CD4-positive, alpha-beta T cell treated with Interleukin-4 for 4 hours (primary cell): ENCODE measurements around the gene SAMD3.
"Not testable (repeated sequence)": the region's sequence is repeated elsewhere in the genome, so short reads cannot be mapped to it uniquely, and the experiment has no call there.

Experiments used
- DNase-seq: peaks from one replicate; pipeline ENCODE4 v3.0.0-alpha.2; 2020

Gene SAMD3

GRCh38 chr6:130222775-130223174 lies at the start of gene SAMD3:
TSS of gene SAMD3 (minus strand) at chr6:130222951. CDS start at chr6:130215273, 7,678 bp downstream.
- peak; percentile 66 for DNase-seq

- no peak for DNase-seq
These were observed 47.4 kb upstream of the SAMD3 start for GRCh38 chr6:130269969-130270635.

GRCh38 chr6:130265553-130265952 lies 42.8 kb upstream of the SAMD3 start:
- DNase-seq = peak; percentile 10

DNA sequence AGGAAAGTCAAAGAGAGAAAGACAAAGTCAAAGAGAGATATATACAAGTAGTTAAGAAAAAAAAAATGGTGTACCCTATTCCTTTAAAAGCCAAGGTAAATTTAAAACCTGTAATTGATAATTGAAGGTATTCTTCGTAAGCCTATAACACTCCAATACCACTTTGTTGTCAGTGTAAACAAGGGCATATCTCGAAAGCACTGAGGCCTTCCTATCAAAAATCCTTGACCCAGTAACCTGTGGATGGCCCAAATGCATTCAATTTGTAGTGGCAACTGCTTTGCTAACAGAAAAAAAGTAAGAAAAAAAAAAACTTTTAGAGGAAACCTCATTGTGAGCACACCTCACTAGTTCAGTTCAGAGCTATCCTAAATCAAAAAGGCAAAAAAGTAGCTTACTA lies 39.3 kb upstream of the SAMD3 start:
- DNase-seq = no peak

DNA sequence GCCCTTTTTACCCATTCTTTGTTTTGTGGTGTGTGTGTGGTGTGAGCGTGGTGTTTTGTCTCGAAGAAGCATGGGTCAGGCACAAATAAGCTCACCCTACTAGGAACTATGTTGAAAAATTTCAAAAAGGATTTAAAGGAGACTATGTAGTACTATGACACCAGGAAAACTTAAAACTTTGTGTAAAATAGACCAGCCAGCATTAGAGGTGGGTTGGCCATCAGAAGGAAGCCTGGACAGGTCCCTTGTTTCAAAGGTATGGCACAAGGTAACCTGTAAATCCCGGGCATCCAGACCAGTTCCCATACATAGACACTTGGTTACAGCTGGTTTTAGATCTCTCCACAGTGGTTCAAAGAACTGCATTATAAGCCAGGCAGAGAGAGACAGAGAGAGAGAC lies 38.8 kb upstream of the SAMD3 start:
- not testable (repeated sequence) for DNase-seq

GRCh38 chr6:130260614-130261241 lies 38.0 kb upstream of the SAMD3 start:
- DNase-seq = peak; percentile 20

DNA sequence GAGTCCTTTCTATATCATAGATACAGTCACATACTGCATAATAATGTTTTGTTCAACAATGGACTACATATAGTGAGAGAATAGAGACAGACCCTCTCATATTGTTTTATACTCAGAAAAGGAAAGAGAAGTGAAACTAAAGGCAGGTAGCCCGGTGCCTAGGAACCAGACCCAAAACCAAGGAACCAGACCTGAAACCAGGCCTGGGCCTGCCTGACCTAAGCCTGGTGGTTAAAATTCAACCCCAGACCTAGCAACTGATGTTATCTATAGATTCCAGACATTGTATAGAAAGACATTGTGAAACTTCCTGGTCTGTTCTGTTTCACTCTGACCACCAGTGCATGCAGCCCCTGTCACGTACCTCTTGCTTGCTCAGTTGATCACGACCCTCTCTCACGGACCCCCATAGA lies 37.3 kb upstream of the SAMD3 start:
- not testable (repeated sequence) for DNase-seq

GRCh38 chr6:130259557-130259956 lies 36.8 kb upstream of the SAMD3 start:
- no peak for DNase-seq

DNA sequence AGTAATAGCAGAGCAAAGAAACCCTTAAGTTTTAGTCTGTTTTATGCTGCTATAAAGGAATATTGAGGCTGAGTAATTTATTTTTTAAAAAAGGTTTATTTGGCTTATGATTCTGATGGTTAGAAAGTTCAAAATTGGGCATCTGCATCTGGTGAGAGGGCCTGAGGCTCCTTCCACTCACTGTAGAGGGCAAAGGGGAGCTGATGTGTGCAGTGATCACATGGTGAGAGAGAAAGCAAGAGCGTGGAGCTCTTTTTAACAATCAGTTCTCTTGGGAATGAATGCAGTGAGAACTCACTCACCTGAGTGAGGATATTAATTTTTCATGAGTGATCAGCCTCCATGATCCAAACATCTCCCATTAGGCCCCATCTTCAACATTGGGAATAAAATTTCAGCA lies 36.4 kb upstream of the SAMD3 start:
- DNase-seq = no peak

- no peak for DNase-seq
These were observed 29.9 kb upstream of the SAMD3 start for GRCh38 chr6:130252527-130253237.

- no peak for DNase-seq
These were observed 22.5 kb upstream of the SAMD3 start for GRCh38 chr6:130245267-130245666.

- DNase-seq = no peak
These were observed 22.0 kb upstream of the SAMD3 start for GRCh38 chr6:130244728-130245127.

- DNase-seq = no peak
These were observed 17.5 kb upstream of the SAMD3 start for GRCh38 chr6:130240232-130240631.

DNA sequence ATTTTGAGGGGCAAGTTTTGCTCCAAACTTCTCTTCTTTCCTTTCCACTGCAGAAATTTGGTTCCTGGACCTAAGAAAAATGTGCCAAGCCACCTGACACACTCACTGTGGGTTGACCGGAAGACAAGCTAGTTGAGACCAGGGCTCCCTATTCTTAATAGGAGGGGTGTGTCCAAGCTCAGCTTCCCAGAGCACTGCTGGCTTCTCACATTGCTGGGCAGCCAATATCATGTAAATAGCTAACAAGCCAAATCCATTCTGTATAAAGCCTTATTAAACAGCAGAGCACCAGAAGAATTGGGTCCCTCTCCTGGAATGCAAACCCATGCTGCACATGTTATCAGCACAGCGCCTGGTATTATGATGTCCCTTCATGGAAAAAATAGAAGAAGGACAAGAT lies 17.0 kb upstream of the SAMD3 start:
- no peak for DNase-seq

- DNase-seq = no peak
These were observed 10.6 kb upstream of the SAMD3 start for GRCh38 chr6:130233330-130233729.

- not testable (repeated sequence) for DNase-seq
These were observed 7.8 kb upstream of the SAMD3 start for GRCh38 chr6:130230531-130230930.

GRCh38 chr6:130229645-130230044 lies 6.9 kb upstream of the SAMD3 start:
- DNase-seq = peak; percentile 33

- DNase-seq = peak; percentile 92
These were observed 757 bp upstream of the SAMD3 start for GRCh38 chr6:130223508-130223907.

GRCh38 chr6:130218134-130218533 lies 4.6 kb downstream of the SAMD3 start:
- DNase-seq = no peak

GRCh38 chr6:130216620-130217019 lies 6.1 kb downstream of the SAMD3 start:
- DNase-seq = peak; percentile 54

DNA sequence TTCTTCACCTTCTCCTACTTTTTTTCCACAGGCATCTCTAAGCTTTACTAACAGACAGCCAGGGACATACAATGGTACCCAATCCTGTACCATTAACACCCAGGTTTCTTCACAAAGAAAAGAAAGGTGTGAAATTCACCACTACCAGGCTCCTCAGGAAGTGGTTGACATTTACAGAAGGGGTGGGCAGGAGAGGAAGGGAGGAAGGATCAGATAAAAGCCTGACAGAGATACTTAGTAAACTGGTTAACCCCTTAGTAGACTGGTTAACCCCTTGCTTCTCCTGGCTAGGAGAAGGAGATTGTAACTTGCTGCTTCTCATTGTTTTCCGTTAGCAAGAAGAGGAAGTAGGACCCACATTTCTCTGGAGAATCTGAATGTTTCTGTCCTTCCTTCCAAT lies 7.2 kb downstream of the SAMD3 start:
- peak; percentile 84 for DNase-seq

- no peak for DNase-seq
These were observed 10.4 kb downstream of the SAMD3 start for GRCh38 chr6:130212215-130212874.

DNA sequence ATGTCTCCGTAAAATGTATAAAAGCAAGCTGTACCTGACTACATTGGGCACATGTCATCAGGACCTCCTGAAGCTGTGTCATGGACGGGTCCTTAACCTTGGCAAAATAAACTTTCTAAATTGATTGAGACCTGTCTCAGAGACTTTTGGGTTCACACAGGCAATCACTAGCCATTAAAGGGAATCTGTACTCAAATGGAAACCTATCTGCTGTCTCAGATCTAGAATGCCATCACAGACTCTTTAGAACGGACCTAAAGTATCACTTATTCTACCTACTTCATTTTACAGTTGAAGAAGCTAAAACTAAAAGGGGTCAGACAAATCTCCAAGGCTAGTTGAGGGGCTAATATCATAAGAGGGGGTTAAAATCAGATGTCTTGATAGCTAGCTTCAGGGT lies 11.1 kb downstream of the SAMD3 start:
- DNase-seq = no peak
